T-cell (primary cell): ENCODE data around the gene IGSF3. TPM values are rescaled to one million over a fixed set of nuclear protein-coding genes. Genes with fewer than 3 reads are reported as not detected.

Experiments used
- ATAC-seq, 4 experiments: fragments of 200-7000 bp in 3 of 4; fragments of 150-1000 bp in 1 of 4; cut with Tn5 transposase; replicated peaks in 1 of 4; 1 replicate in 3 of 4; 2 replicates in 1 of 4; pipeline ENCODE4 v1.10.0; 2021; ENCODE audit warnings: moderate library complexity in 3 of 4, mild to moderate bottlenecking in 2 of 4, moderate number of reproducible peaks in 1 of 4
- CTCF ChIA-PET, 2 donors: fragments of 300-600 bp; sonication (Branson Sonifier 250); formaldehyde crosslinking; loops; one replicate each; lab custom pipeline; 2022; ENCODE audit warnings: antibody characterized with exemption in 2 of 2; lab: Charles Lee
- POLR2A ChIA-PET, 2 donors: fragments of 300-600 bp; sonication (Branson Sonifier 250); formaldehyde crosslinking; loops; one replicate each; lab custom pipeline; 2022; ENCODE audit warnings: antibody characterized with exemption in 2 of 2; lab: Charles Lee
- DNase-seq, 35 experiments: peaks; one replicate each; pipeline versions ENCODE4 v3.0.0 to v3.0.0-alpha.2; 2013 to 2023
- H3K27ac ChIP-seq: one replicate; pipeline ENCODE4 v1.5.1; 2013; ENCODE audit warnings: low read length
- H3K27me3 ChIP-seq, 2 experiments: replicated peaks in 1 of 2; 1 replicate in 1 of 2; 2 replicates in 1 of 2; pipeline versions ENCODE4 v1.6.1 to v1.7.0; 2013; ENCODE audit warnings: low read length in 1 of 2, mixed read lengths in 1 of 2; ENCODE audit not compliant: control insufficient read depth in 2 of 2, insufficient read depth in 2 of 2; ENCODE audit errors: extremely low read depth in 1 of 2
- H3K36me3 ChIP-seq, 2 donors: 1 replicate in 1 of 2; 2 replicates in 1 of 2; pipeline versions ENCODE4 v1.6.1 to v1.7.0; 2013; ENCODE audit warnings: low read length in 1 of 2; ENCODE audit not compliant: control insufficient read depth in 2 of 2, insufficient read depth in 1 of 2; ENCODE audit errors: extremely low read depth in 1 of 2
- H3K4me1 ChIP-seq, 2 experiments: 1 replicate in 1 of 2; 2 replicates in 1 of 2; pipeline versions ENCODE4 v1.6.1 to v1.7.0; 2013; ENCODE audit warnings: low read length in 2 of 2, mixed read lengths in 1 of 2; ENCODE audit not compliant: insufficient read depth in 2 of 2, control insufficient read depth in 1 of 2; ENCODE audit errors: extremely low read depth in 1 of 2
- H3K4me3 ChIP-seq, 2 donors: 1 replicate in 1 of 2; 2 replicates in 1 of 2; pipeline versions ENCODE4 v1.5.1 to v1.7.0; 2013; ENCODE audit warnings: mild to moderate bottlenecking in 2 of 2, low read length in 1 of 2, moderate library complexity in 1 of 2; ENCODE audit not compliant: control insufficient read depth in 1 of 2; ENCODE audit errors: extremely low read depth in 1 of 2
- H3K9me3 ChIP-seq: 2 replicates; pipeline ENCODE4 v1.7.0; 2013
- H3K27ac Mint-ChIP-seq, 2 donors: one replicate each; pipeline ENCODE4 v1.8.0; 2020 to 2021; ENCODE audit warnings: mild to moderate bottlenecking in 2 of 2, mixed read lengths in 2 of 2
- H3K27me3 Mint-ChIP-seq, 2 donors: one replicate each; pipeline ENCODE4 v1.8.0; 2021 to 2022; ENCODE audit warnings: mixed read lengths in 2 of 2
- H3K36me3 Mint-ChIP-seq: one replicate; pipeline ENCODE4 v1.8.0; 2021; ENCODE audit warnings: mixed read lengths
- H3K4me1 Mint-ChIP-seq, 3 donors: one replicate each; pipeline ENCODE4 v1.8.0; 2020 to 2022; ENCODE audit warnings: mixed read lengths in 3 of 3, mild to moderate bottlenecking in 1 of 3
- H3K4me3 Mint-ChIP-seq, 3 donors: one replicate each; pipeline ENCODE4 v1.8.0; 2020 to 2022; ENCODE audit warnings: mild to moderate bottlenecking in 3 of 3, mixed read lengths in 3 of 3, moderate library complexity in 3 of 3
- H3K9me3 Mint-ChIP-seq, 3 donors: one replicate each; pipeline ENCODE4 v1.8.0; 2020 to 2022; ENCODE audit warnings: mixed read lengths in 3 of 3
- WGBS: methylation state at CpG from one replicate; pipeline ENCODE4 v1.1.5; 2013; ENCODE audit warnings: missing lambda C conversion rate; ENCODE audit not compliant: insufficient coverage; 5-methylcytosine and 5-hydroxymethylcytosine counted together
- total RNA-seq, 35 experiments: library from RNA in 6 of 35; stranded (reverse) in 6 of 35; fragments of 120-200 nt in 1 of 35; gene quantifications; one replicate each; pipeline versions ENCODE4 v1.2.1 to v1.2.4 and lab custom pipeline; 2013 to 2026

The IGSF3 gene
- total RNA-seq, 5 donors from 2014 or later (not counting 1 experiment from before 2014, with no cell fraction given), result 0.05 to 0.30 (median 0.24) TPM; not detected in 1

DNA sequence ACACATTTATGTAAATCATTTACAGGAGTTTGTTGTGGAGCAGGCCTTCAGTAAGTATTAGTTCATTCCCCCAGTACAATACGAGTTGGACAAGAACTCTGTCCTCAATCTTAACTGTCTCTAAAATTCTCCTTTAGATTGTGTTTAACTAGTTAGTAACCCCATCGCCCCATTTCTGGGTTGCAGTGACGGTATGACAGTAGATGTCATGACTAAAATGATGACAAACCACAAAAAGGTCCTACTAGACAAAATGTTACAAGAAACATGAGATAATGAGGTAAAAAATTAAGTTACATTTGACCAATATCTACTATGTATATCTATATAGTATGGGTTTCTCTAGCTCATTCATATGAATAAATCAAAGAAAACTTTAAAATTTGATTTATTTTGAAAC lies 137.9 kb downstream of the IGSF3 start:
- peaks cover 0 to 3% (median 2%) of the 10 kb centered on the region in 3 donors for H3K4me1 Mint-ChIP-seq
- no CpG with 5 or more reads among the region's 3 CpGs for WGBS
- no peaks in the 10 kb centered on the region for H3K27me3 ChIP-seq
- H3K9me3 Mint-ChIP-seq, result peaks cover 0 to 11% (median 11%) of the 10 kb centered on the region in 3 donors
- H3K4me1 ChIP-seq, result no peaks in the 10 kb centered on the region
- no peak for DNase-seq
- no peak overlapping the region for H3K4me3 ChIP-seq
- H3K27me3 Mint-ChIP-seq, result no peaks in the 10 kb centered on the region
- ATAC-seq, result no peak
- H3K27ac Mint-ChIP-seq, result no peak overlapping the region
- H3K36me3 Mint-ChIP-seq, result peaks cover 49% of the 10 kb centered on the region
- H3K9me3 ChIP-seq, result no peaks in the 10 kb centered on the region
- H3K36me3 ChIP-seq, result peaks cover 0 to 15% of the 10 kb centered on the region in 2 donors
- ChIA-PET CTCF (interaction anchor here in 1 of 2 donors (0.7 kb wide), 1 partner anchor 26 kb away, joined by 3 read pairs; no protein-coding TSS in a partner anchor), POLR2A (no interaction called here)
- no peak overlapping the region for H3K4me3 Mint-ChIP-seq
- no peak overlapping the region for H3K27ac ChIP-seq

DNA sequence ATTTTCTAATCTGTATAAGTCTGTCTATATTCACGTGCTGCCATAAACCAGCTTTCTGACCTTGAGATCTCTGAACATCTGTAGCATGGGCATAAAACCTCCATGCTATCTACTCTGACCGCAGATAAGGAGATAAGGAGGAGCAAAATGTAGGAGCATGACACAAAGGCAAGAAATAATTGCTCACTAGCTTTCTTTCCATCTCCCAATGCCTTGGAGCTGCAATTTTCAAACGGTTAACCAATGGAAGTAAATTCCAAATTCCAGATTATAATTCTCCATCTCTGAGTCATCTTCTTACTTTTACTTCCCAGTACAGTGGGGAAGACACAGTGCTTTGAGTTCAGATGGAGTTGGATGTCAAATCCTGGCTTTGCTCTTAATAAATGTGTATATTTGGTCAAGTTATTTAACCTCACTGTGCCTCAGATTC lies 138.3 kb downstream of the IGSF3 start:
- Histone ChIP-seq H3K36me3 (peaks cover 0 to 15% of the 10 kb centered on the region in 2 donors), H3K9me3 (no peaks in the 10 kb centered on the region), H3K4me3 (no peak overlapping the region), H3K27me3 (no peaks in the 10 kb centered on the region), H3K4me1 (no peaks in the 10 kb centered on the region), H3K27ac (no peak overlapping the region)
- peaks cover 0 to 3% (median 2%) of the 10 kb centered on the region in 3 donors for H3K4me1 Mint-ChIP-seq
- H3K9me3 Mint-ChIP-seq, result peaks cover 0 to 11% (median 11%) of the 10 kb centered on the region in 3 donors
- no CpG with 5 or more reads among the region's 3 CpGs for WGBS
- no peak overlapping the region for H3K27ac Mint-ChIP-seq
- DNase-seq (no peak), ATAC-seq (no peak)
- ChIA-PET CTCF (interaction anchor here in 1 of 2 donors (0.7 kb wide), 1 partner anchor 25 kb away, joined by 3 read pairs; no protein-coding TSS in a partner anchor), POLR2A (no interaction called here)
- peaks cover 47% of the 10 kb centered on the region for H3K36me3 Mint-ChIP-seq
- no peaks in the 10 kb centered on the region for H3K27me3 Mint-ChIP-seq
- no peak overlapping the region for H3K4me3 Mint-ChIP-seq

DNA sequence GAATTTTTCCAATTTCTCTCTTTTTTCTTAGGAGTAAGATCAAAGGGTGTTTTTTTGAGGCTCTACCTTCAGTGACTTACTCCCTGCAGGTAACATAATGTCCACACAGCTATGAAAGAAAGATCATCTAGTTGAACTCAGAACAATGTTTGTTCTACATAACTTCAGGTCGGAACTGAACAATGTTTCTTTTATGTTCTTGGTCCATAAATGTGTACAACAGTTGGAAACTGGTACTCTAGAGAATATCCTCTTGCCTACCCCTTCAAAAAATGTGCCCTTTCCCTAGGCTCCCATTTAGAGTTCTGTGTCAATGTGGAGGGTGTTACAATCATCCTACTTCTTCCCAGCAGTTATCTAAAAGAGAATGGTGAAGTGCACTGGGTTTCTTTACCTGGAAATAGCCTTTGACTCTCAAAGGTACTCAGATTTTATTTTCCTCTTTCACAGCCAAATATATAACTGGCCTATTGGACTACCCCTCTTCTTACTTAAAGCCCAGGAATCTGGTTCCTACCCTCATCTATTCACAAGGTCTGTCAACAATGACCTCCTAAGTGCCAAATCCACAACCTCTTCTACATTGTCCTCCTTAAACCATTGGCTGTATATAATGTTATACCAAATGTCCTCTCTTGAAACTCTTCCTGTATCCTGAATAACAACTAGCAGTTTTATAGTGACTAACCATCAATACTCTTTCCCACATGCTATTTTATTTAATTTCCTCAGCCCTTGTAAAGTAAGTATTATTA lies 139.0 kb downstream of the IGSF3 start:
- no peak overlapping the region for H3K4me3 ChIP-seq
- H3K9me3 ChIP-seq, result no peaks in the 10 kb centered on the region
- H3K9me3 Mint-ChIP-seq, result peaks cover 0 to 11% (median 11%) of the 10 kb centered on the region in 3 donors
- no peaks in the 10 kb centered on the region for H3K27me3 ChIP-seq
- WGBS, result no CpG with 5 or more reads among the region's 1 CpG
- peaks cover 0 to 13% of the 10 kb centered on the region in 2 donors for H3K36me3 ChIP-seq
- no peaks in the 10 kb centered on the region for H3K27me3 Mint-ChIP-seq
- no peak overlapping the region for H3K27ac Mint-ChIP-seq
- ChIA-PET POLR2A (no interaction called here), CTCF (no interaction called here)
- no peaks in the 10 kb centered on the region for H3K4me1 ChIP-seq
- DNase-seq (no peak), ATAC-seq (no peak)
- no peak overlapping the region for H3K4me3 Mint-ChIP-seq
- H3K4me1 Mint-ChIP-seq, result peaks cover 0 to 3% (median 2%) of the 10 kb centered on the region in 3 donors
- H3K36me3 Mint-ChIP-seq, result peaks cover 40% of the 10 kb centered on the region
- H3K27ac ChIP-seq, result no peak overlapping the region

DNA sequence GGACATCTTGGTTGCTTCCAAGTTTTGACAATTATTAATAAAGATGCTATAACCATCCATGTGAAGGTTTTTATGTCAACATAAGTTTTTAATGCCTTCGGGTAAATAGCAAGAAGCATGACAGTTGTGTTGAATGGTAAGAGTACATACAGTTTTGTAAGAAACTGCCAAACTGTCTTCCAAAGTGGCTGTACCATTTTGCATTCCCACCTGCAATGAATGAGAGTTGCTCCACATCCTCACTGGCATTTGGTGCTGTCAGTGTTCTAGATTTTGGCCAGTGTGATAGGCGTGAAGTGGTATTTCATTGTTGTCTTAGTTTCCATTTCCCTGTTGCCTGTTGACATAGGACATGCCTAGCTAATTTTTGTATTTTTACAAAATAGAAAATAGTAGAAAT lies 142.1 kb downstream of the IGSF3 start:
- Mint-ChIP-seq H3K27ac (no peak overlapping the region), H3K36me3 (peaks cover 31% of the 10 kb centered on the region), H3K27me3 (no peaks in the 10 kb centered on the region), H3K4me1 (no peaks in the 10 kb centered on the region), H3K9me3 (peaks cover 0 to 11% (median 11%) of the 10 kb centered on the region in 3 donors), H3K4me3 (no peak overlapping the region)
- Histone ChIP-seq H3K4me1 (no peaks in the 10 kb centered on the region), H3K27ac (no peak overlapping the region), H3K4me3 (no peak overlapping the region), H3K36me3 (peaks cover 0 to 3% of the 10 kb centered on the region in 2 donors), H3K9me3 (no peaks in the 10 kb centered on the region), H3K27me3 (no peaks in the 10 kb centered on the region)
- DNase-seq (no peak), ATAC-seq (no peak)
- ChIA-PET CTCF (no interaction called here), POLR2A (no interaction called here)
- WGBS, result 100% methylated on average over 1 of the region's 2 CpGs

Other genes with a start within 250 kb of the IGSF3 start
- gene CD58, start 96.7 kb downstream of the IGSF3 start, total RNA-seq, result 10 to 100 TPM in 4 of 5 donors, 1 to 10 TPM in 1; 8.9 to 20.5 (median 16.9) TPM
- 100 to 1,000 TPM; 119 to 209 (median 158) TPM for gene CD2, start 86.7 kb upstream of the IGSF3 start, total RNA-seq
- gene PTGFRN, start 242.2 kb upstream of the IGSF3 start, total RNA-seq, result under 1 TPM; 0.53 to 0.79 (median 0.63) TPM